Superior temporal gyrus (tissue), 1 donor: ENCODE results near the gene SIMC1.
A peak's percentile ranks its signal among the peaks of the same experiment; 100 is the strongest.

Source experiments
- DNase-seq: peaks from one replicate; pipeline ENCODE4 v3.0.0-alpha.2; 2016; ENCODE audit errors: extremely low spot score

Gene SIMC1

GRCh38 chr5:176317534-176318374 is 79.5 kb downstream of the SIMC1 start:
- DNase-seq, result no peak

GRCh38 chr5:176319827-176320554 is 81.8 kb downstream of the SIMC1 start:
- DNase-seq, result no peak

GRCh38 chr5:176320577-176320976 is 82.4 kb downstream of the SIMC1 start:
- no peak for DNase-seq

- no peak for DNase-seq
Measured at GRCh38 chr5:176334031-176334770, 96.0 kb downstream of the SIMC1 start.

GRCh38 chr5:176337913-176338312 is 99.7 kb downstream of the SIMC1 start:
- DNase-seq, result no peak

GRCh38 chr5:176339304-176339703 is 101.1 kb downstream of the SIMC1 start:
- no peak for DNase-seq

- DNase-seq, result no peak
Measured at GRCh38 chr5:176341325-176342157, 103.3 kb downstream of the SIMC1 start.

- no peak for DNase-seq
Measured at GRCh38 chr5:176342158-176342483, 103.9 kb downstream of the SIMC1 start.

- DNase-seq, result no peak
Measured at GRCh38 chr5:176342766-176343458, 104.7 kb downstream of the SIMC1 start.

GRCh38 chr5:176350416-176350815 is 112.2 kb downstream of the SIMC1 start:
- no peak for DNase-seq

- DNase-seq, result no peak
Measured at GRCh38 chr5:176352116-176352878, 114.1 kb downstream of the SIMC1 start.

- no peak for DNase-seq
Measured at GRCh38 chr5:176353533-176353932, 115.3 kb downstream of the SIMC1 start.

- DNase-seq, result no peak
Measured at GRCh38 chr5:176355400-176356178, 117.4 kb downstream of the SIMC1 start.

- no peak for DNase-seq
Measured at GRCh38 chr5:176356179-176356566, 117.9 kb downstream of the SIMC1 start.

GRCh38 chr5:176359658-176360057 is 121.4 kb downstream of the SIMC1 start:
- no peak for DNase-seq

- DNase-seq, result no peak
Measured at GRCh38 chr5:176360894-176361436, 122.7 kb downstream of the SIMC1 start.

GRCh38 chr5:176361437-176362232 is 123.4 kb downstream of the SIMC1 start, which contains the start of gene KIAA1191:
KIAA1191 (minus strand) TSS chr5:176361764; CDS start chr5:176359508, 2,256 bp downstream.
- DNase-seq, result peak; percentile 92

GRCh38 chr5:176362233-176362490 is 123.9 kb downstream of the SIMC1 start:
- no peak for DNase-seq
